Neuronal stem cell (in vitro differentiated cells): Measurements from ENCODE around the gene NCS1.

Experiments used
- DNase-seq: peaks from one replicate; pipeline ENCODE4 v3.0.0-alpha.2; 2013; ENCODE audit warnings: low spot score
- H2AFZ ChIP-seq: one replicate; pipeline ENCODE4 v1.6.1; 2013; ENCODE audit warnings: mild to moderate bottlenecking, low read length, inconsistent platforms
- H2AK5ac ChIP-seq: 2 replicates; pipeline ENCODE4 v1.6.1; 2013; ENCODE audit warnings: low read depth, mild to moderate bottlenecking, inconsistent platforms, low read length, moderate library complexity, mixed read lengths
- H2BK120ac ChIP-seq: 2 replicates; pipeline ENCODE4 v1.6.1; 2013; ENCODE audit warnings: low read depth, mild to moderate bottlenecking, inconsistent platforms, low read length, moderate library complexity, mixed read lengths
- H2BK12ac ChIP-seq: one replicate; pipeline ENCODE4 v1.6.1; 2013; ENCODE audit warnings: low read length, inconsistent platforms
- H2BK15ac ChIP-seq: 2 replicates; pipeline ENCODE4 v1.6.1; 2013; ENCODE audit warnings: mild to moderate bottlenecking, low read length, inconsistent platforms, mixed read lengths
- H2BK5ac ChIP-seq: one replicate; pipeline ENCODE4 v1.6.1; 2013; ENCODE audit warnings: inconsistent platforms, mild to moderate bottlenecking, low read length, moderate library complexity
- H3K14ac ChIP-seq: one replicate; pipeline ENCODE4 v1.6.1; 2013; ENCODE audit warnings: low read length, inconsistent platforms
- H3K18ac ChIP-seq: 2 replicates; pipeline ENCODE4 v1.6.1; 2013; ENCODE audit warnings: low read length, inconsistent platforms
- H3K23ac ChIP-seq: 2 replicates; pipeline ENCODE4 v1.6.1; 2013; ENCODE audit warnings: low read depth, mild to moderate bottlenecking, mixed read lengths, low read length, inconsistent platforms; ENCODE audit not compliant: poor library complexity
- H3K27ac ChIP-seq: replicated peaks from 3 replicates; pipeline ENCODE4 v1.5.1; 2013; ENCODE audit warnings: low read length, inconsistent platforms
- H3K27me3 ChIP-seq, 3 experiments: 2 replicates each; pipeline ENCODE4 v1.6.1; 2013; ENCODE audit warnings: low read length in 3 of 3, mild to moderate bottlenecking in 2 of 3, inconsistent platforms in 1 of 3, low read depth in 1 of 3, mixed read lengths in 1 of 3, moderate library complexity in 1 of 3; ENCODE audit not compliant: control insufficient read depth in 3 of 3, insufficient read depth in 3 of 3
- H3K36me3 ChIP-seq, 2 donors: replicated peaks in 1 of 2; 2 replicates each; pipeline ENCODE4 v1.6.1; 2013; ENCODE audit warnings: low read length in 2 of 2; ENCODE audit not compliant: control insufficient read depth in 2 of 2, insufficient read depth in 2 of 2
- H3K4ac ChIP-seq: 2 replicates; pipeline ENCODE4 v1.6.1; 2013; ENCODE audit warnings: inconsistent platforms, mild to moderate bottlenecking, low read length, moderate library complexity
- H3K4me1 ChIP-seq, 2 donors: 1 replicate in 1 of 2; 2 replicates in 1 of 2; pipeline ENCODE4 v1.6.1; 2013; ENCODE audit warnings: low read length in 2 of 2, low read depth in 1 of 2; ENCODE audit not compliant: control insufficient read depth in 2 of 2, insufficient read depth in 1 of 2
- H3K4me2 ChIP-seq: one replicate; pipeline ENCODE4 v1.6.1; 2013; ENCODE audit warnings: mild to moderate bottlenecking, low read length, inconsistent platforms; ENCODE audit not compliant: insufficient read depth, poor library complexity, severe bottlenecking
- H3K4me3 ChIP-seq, 2 donors: 2 replicates each; pipeline ENCODE4 v1.5.1; 2013; ENCODE audit warnings: low read length in 2 of 2, mild to moderate bottlenecking in 2 of 2, inconsistent platforms in 1 of 2, moderate library complexity in 1 of 2
- H3K79me1 ChIP-seq: one replicate; pipeline ENCODE4 v1.6.1; 2013; ENCODE audit warnings: low read depth, mild to moderate bottlenecking, inconsistent platforms, low read length, moderate library complexity
- H3K9ac ChIP-seq: one replicate; pipeline ENCODE4 v1.6.1; 2013; ENCODE audit warnings: mild to moderate bottlenecking, low read depth, low read length, inconsistent platforms; ENCODE audit not compliant: poor library complexity
- H3K9me3 ChIP-seq, 2 donors: replicated peaks in 1 of 2; 2 replicates each; pipeline versions ENCODE3 to v1.6.1; 2013; ENCODE audit warnings: low read length in 2 of 2, mild to moderate bottlenecking in 2 of 2, inconsistent platforms in 1 of 2, low read depth in 1 of 2, mixed read lengths in 1 of 2, moderate library complexity in 1 of 2; ENCODE audit not compliant: control insufficient read depth in 2 of 2, insufficient read depth in 1 of 2
- H4K8ac ChIP-seq: one replicate; pipeline ENCODE4 v1.6.1; 2013; ENCODE audit warnings: low read depth, mild to moderate bottlenecking, inconsistent platforms, low read length, moderate library complexity
- H4K91ac ChIP-seq: one replicate; pipeline ENCODE4 v1.6.1; 2013; ENCODE audit warnings: low read length, low read depth, mild to moderate bottlenecking, inconsistent platforms; ENCODE audit not compliant: poor library complexity
- WGBS, 2 donors: extraction: QIAGEN DNeasy Blood & Tissue Kit; methylation state at CpG; one replicate each; pipeline ENCODE4 v1.1.7; 2013; ENCODE audit warnings: missing lambda C conversion rate in 2 of 2, mixed read lengths in 1 of 2; ENCODE audit not compliant: insufficient read length in 2 of 2, insufficient replicate concordance in 1 of 2; ENCODE audit errors: extremely low coverage in 2 of 2; 5-methylcytosine and 5-hydroxymethylcytosine counted together

NCS1 gene

GRCh38 chr9:130126721-130127433 lies 45.3 kb upstream of the NCS1 start:
- no peaks in the 10 kb centered on the region for H3K9me3 ChIP-seq
- H3K4me3 ChIP-seq: no peak overlapping the region
- H3K9ac ChIP-seq: no peak overlapping the region
- H3K4me2 ChIP-seq: no peak overlapping the region
- no peak overlapping the region for H2AK5ac ChIP-seq
- H2BK15ac ChIP-seq: no peak overlapping the region
- H3K4me1 ChIP-seq: peaks cover 7 to 10% of the 10 kb centered on the region in 2 donors
- no peak overlapping the region for H2BK5ac ChIP-seq
- H4K8ac ChIP-seq: no peak overlapping the region
- DNase-seq: no peak
- no peak overlapping the region for H3K18ac ChIP-seq
- H3K27ac ChIP-seq: no peak overlapping the region
- H2BK120ac ChIP-seq: no peak overlapping the region
- H4K91ac ChIP-seq: no peak overlapping the region
- WGBS, 2 donors: no CpG with 5 or more reads among the region's 4 CpGs
- no peak overlapping the region for H3K23ac ChIP-seq
- H3K27me3 ChIP-seq: no peaks in the 10 kb centered on the region
- H2BK12ac ChIP-seq: no peak overlapping the region
- no peak overlapping the region for H3K14ac ChIP-seq
- no peak overlapping the region for H3K4ac ChIP-seq
- peaks cover 22 to 74% of the 10 kb centered on the region in 2 donors for H3K36me3 ChIP-seq
- peaks cover 2% of the 10 kb centered on the region for H3K79me1 ChIP-seq
- H2AFZ ChIP-seq: no peak overlapping the region

- Histone ChIP-seq H2AK5ac (no peak overlapping the region), H4K8ac (no peak overlapping the region), H3K27ac (no peak overlapping the region), H3K4ac (no peak overlapping the region), H2BK120ac (no peak overlapping the region), H2AFZ (no peak overlapping the region), H2BK15ac (no peak overlapping the region), H3K9me3 (no peaks in the 10 kb centered on the region), H2BK5ac (no peak overlapping the region), H3K4me1 (peaks cover 5 to 14% of the 10 kb centered on the region in 2 donors), H3K27me3 (no peaks in the 10 kb centered on the region), H4K91ac (no peak overlapping the region), H3K36me3 (peaks cover 20 to 68% of the 10 kb centered on the region in 2 donors), H3K18ac (no peak overlapping the region), H3K4me3 (no peak overlapping the region), H3K9ac (no peak overlapping the region), H3K79me1 (peaks cover 2% of the 10 kb centered on the region), H3K14ac (no peak overlapping the region), H3K23ac (no peak overlapping the region), H3K4me2 (no peak overlapping the region), H2BK12ac (no peak overlapping the region)
- no CpG with 5 or more reads among the region's 6 CpGs for WGBS, 2 donors
- DNase-seq: no peak
Observed at GRCh38 chr9:130128251-130128650, 44.0 kb upstream of the NCS1 start.

DNA sequence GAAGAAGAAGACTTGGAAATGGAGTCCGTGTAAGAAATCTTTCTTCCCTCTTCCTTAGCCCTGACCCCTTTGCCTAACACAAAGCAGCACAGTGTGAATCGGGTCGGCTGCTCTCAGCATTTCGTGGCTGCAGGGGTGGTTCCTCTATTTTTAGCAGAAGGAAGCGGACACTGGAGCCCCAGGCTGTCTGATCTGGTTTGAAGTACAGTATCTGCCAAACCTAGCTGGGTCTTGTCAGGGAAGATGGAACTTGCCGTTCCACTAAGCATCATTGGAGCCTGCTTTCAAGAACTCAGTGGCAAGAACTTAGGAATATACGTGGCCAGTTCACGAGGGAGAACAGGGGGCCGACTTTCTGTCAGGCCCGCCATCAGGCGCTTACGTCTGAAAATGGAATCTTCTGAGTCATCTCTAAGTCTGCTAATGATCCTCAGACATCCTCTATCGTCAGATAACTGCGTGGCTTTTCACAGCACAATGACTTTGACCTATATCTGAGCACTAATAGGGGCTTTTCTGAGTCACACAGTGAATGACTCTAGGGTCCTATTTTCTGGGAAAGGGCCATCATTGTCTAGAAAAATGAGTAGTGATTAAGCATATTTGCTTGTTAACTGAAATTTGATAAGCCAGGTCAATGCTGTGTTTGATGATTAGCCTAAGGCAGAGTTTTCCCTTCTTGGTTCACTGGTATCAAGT lies 43.3 kb upstream of the NCS1 start:
- no CpG with 5 or more reads among the region's 14 CpGs for WGBS, 2 donors
- H3K9ac ChIP-seq: no peak overlapping the region
- no peak overlapping the region for H2BK5ac ChIP-seq
- H4K91ac ChIP-seq: no peak overlapping the region
- DNase-seq: no peak
- H2AFZ ChIP-seq: no peak overlapping the region
- H2AK5ac ChIP-seq: no peak overlapping the region
- no peak overlapping the region for H3K27ac ChIP-seq
- no peak overlapping the region for H3K23ac ChIP-seq
- no peak overlapping the region for H3K4me2 ChIP-seq
- H3K14ac ChIP-seq: no peak overlapping the region
- H3K18ac ChIP-seq: no peak overlapping the region
- H4K8ac ChIP-seq: no peak overlapping the region
- no peak overlapping the region for H2BK12ac ChIP-seq
- peaks cover 2% of the 10 kb centered on the region for H3K79me1 ChIP-seq
- no peak overlapping the region for H2BK15ac ChIP-seq
- H3K4me3 ChIP-seq: no peak overlapping the region
- no peaks in the 10 kb centered on the region for H3K27me3 ChIP-seq
- no peak overlapping the region for H3K4ac ChIP-seq
- no peak overlapping the region for H2BK120ac ChIP-seq
- no peaks in the 10 kb centered on the region for H3K9me3 ChIP-seq
- H3K36me3 ChIP-seq: peaks cover 20 to 65% of the 10 kb centered on the region in 2 donors
- peaks cover 6 to 14% of the 10 kb centered on the region in 2 donors for H3K4me1 ChIP-seq

DNA sequence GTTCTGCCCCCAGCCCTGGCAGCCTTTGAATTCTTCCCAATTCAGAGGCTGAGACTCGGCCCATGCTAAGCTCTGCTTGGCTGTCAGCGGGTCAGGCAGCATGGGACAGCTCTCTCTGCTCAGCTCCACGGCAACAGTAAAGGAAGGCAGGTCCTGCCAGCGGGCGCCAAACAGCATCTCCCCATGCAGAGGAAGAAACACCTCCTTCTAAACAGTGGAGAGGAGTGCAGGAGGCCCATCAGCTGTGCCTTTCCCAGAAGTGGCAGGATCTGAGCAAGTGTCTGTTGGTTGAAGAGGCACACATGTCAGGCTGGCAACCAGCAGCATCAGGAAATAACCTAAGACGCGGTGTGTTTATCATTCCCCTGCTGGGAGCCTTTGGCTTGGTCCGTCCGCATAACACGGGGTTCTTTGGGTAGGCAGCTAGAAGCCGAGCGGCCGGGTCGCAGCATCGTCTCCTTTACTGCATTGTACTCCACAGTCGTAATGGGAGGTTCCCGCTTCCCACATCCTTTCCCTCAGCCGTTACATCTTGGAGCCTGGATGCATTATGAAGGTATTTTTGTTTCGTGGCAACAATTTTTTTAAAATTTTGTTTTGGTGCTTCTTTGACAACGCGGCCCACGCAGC lies 42.7 kb upstream of the NCS1 start:
- no peaks in the 10 kb centered on the region for H3K27me3 ChIP-seq
- no peak overlapping the region for H3K23ac ChIP-seq
- H3K79me1 ChIP-seq: peaks cover 2% of the 10 kb centered on the region
- H3K9me3 ChIP-seq: no peaks in the 10 kb centered on the region
- H2BK15ac ChIP-seq: no peak overlapping the region
- no peak overlapping the region for H3K14ac ChIP-seq
- H2BK120ac ChIP-seq: no peak overlapping the region
- no peak overlapping the region for H2BK12ac ChIP-seq
- no peak overlapping the region for H3K9ac ChIP-seq
- peaks cover 3 to 14% of the 10 kb centered on the region in 2 donors for H3K4me1 ChIP-seq
- H4K8ac ChIP-seq: no peak overlapping the region
- H2AK5ac ChIP-seq: no peak overlapping the region
- no peak overlapping the region for H3K18ac ChIP-seq
- no CpG with 5 or more reads among the region's 22 CpGs for WGBS, 2 donors
- no peak overlapping the region for H3K27ac ChIP-seq
- H3K4me2 ChIP-seq: no peak overlapping the region
- H4K91ac ChIP-seq: no peak overlapping the region
- H2BK5ac ChIP-seq: no peak overlapping the region
- H3K36me3 ChIP-seq: peaks cover 20 to 59% of the 10 kb centered on the region in 2 donors
- H3K4ac ChIP-seq: no peak overlapping the region
- no peak overlapping the region for H3K4me3 ChIP-seq
- no peak overlapping the region for H2AFZ ChIP-seq
- no peak for DNase-seq
